ENCODE data around the gene TRABD2B. TPM values are rescaled to one million over a fixed set of nuclear protein-coding genes. Genes with fewer than 3 reads are reported as not detected.

Gene TRABD2B
- polyA plus RNA-seq, 1 donor from 2014 or later: not detected

Other genes with a start within 250 kb of the TRABD2B start
- gene SLC5A9, start 225.3 kb upstream of the TRABD2B start, polyA plus RNA-seq: not detected

Data from IgD-negative memory B cell (primary cell).